KBM-7 (cell line): ENCODE results near the gene KRTAP21-3.
"Not testable (repeated sequence)": the region's sequence is repeated elsewhere in the genome, so short reads cannot be mapped to it uniquely, and the experiment has no call there.

ENCODE experiments used
- DNase-seq: peaks from one replicate; pipeline ENCODE4 v3.0.0-alpha.2; 2015
- in situ Hi-C: fragments of 300-500 bp; cut with MboI; formaldehyde crosslinking; loops from 2 replicates; pipeline ENCODE4 v1.14.3; 2020; ENCODE audit warnings: low sequenced_read_pairs, low pct_unique_long_range_greater_than_20kb, mixed read lengths

KRTAP21-3 gene, protein sequence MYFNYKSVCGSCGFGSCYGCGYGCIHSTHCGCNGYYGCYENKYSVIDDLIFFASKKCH

DNA sequence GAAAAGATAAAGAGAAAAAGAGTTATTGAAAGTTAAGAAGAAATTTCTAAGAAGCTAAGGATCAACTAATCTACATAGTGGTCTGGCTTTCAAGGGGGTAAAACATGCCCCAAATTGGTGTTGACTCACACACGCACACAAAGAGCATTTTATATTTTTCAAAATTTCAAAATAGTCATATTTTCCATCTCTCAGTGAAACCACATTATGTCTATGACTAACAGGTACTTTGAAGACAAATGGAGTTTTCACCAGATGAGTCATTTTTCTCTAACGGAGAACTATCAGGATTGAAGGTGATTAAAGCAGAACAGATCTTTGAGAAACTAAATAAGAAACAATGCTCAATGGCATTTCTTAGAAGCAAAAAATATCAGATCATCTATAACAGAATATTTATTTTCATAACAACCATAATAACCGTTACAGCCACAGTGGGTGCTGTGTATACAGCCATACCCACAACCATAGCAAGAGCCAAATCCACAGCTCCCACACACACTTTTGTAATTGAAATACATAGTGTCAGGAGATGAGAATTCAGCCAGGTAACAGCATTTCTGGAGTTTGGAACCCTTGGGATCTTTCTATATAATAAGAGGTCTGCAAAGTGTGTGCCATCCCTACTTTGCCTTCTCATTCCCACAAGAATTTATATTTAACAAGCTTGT lies at the start of gene KRTAP21-3:
TSS of gene KRTAP21-3 (minus strand) at position 539 of the 671 bp plus-strand sequence. CDS start at position 521, 18 bp downstream.
- in situ Hi-C loops, result no loop called here
- DNase-seq, result no peak

DNA sequence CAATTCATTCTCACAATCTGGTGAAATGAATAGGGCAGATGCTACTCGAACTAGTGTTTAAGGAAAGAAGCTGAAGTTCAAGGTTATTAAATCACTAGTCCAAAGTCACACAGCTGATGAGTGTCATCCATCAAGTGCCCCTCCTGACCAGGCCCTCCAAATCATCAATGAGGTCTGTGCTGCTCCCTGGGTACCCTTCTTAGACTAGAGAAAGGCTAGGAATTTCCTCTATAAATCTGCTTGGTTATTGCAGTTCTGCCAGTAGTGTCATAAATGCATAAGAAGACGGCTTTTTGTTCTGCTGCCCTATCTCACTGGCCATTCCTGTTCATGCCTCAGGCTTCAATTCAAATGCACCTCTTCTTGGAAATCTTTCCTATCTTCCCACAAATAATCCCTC lies 42.2 kb upstream of the KRTAP21-3 start:
- DNase-seq, result no peak
- in situ Hi-C loops, result no loop called here

DNA sequence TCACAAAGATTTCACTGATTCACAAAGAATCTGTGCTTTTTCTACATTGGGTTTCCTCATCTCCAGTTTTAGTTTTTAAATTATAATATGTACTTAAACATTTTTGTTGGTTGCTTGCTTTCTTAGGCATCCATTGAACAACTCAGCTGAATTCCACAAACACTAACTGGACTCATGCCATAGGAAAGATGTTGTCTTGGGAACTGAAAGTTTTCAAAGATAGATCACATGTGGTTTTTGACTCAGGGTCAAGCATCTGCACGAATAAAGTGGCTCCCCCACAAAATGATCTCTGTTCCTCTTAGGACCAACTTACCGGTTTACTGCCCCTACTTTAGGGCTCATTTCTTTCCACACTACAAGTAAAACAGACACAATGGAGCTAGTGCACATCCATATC lies 39.7 kb upstream of the KRTAP21-3 start:
- DNase-seq, result no peak
- in situ Hi-C loops, result no loop called here

DNA sequence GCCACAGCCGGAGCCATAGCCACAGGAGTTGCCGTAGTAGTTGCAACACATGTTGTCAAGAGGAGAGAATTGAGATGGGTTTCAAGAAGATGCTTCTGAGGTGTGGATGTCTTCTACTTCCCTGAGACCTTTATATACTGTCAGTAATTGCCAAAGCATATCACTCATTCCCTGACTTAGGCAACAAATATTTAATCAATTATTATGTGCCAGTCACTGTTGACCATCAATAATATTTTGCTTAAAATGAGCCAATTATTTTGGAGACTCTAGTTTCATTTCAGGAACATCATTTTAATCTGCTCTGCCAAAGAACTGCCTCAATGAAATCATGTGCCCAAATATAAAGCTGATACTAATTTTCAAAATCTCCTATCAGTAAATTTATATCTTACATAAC lies 36.8 kb upstream of the KRTAP21-3 start, which contains the start of gene KRTAP21-1:
TSS of gene KRTAP21-1 (minus strand) at position 101 of the 400 bp plus-strand sequence. CDS start at position 51, 50 bp downstream.
- in situ Hi-C loops, DNase-seq: not testable (repeated sequence)

DNA sequence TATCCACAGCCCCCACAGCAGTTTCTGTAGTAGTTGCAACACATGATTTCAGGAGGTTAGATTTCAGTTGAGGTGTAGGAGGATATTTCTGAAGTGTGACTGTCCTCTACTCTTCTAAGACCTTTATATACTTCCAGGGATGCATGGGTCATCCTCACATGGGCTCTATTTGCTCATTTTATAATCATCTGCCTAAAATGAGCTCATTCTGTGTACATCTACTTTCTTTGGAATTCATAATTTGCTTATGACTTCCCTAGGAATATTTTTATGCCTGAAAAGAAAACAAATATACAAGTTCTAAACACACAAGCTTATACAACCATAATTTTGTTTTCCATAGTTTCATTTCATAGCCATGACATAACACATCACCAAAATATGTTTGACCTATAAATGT lies 28.6 kb upstream of the KRTAP21-3 start, which contains the start of gene KRTAP21-2:
TSS of gene KRTAP21-2 (minus strand) at position 101 of the 400 bp plus-strand sequence. CDS start at position 44, 57 bp downstream.
- in situ Hi-C loops, result no loop called here
- DNase-seq, result no peak

DNA sequence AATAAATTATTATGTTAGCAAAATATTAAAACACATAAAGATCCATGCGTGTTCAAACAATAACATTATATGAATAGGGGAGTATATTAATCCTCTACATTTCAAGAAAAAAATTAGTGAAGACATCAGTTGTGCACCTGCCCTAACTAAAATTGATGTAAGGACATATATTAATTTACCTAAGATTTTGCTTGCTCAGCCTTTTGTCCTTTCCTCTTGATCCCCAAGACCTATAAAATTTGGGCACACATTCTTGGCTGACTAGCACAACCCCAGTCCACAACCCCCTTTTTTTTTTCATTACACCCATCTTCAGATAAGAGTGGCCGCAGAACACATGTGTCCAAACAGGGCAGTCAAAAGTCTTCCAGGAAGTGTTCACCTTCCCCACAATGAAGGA lies 21.9 kb upstream of the KRTAP21-3 start:
- no peak for DNase-seq
- in situ Hi-C loops, result no loop called here

DNA sequence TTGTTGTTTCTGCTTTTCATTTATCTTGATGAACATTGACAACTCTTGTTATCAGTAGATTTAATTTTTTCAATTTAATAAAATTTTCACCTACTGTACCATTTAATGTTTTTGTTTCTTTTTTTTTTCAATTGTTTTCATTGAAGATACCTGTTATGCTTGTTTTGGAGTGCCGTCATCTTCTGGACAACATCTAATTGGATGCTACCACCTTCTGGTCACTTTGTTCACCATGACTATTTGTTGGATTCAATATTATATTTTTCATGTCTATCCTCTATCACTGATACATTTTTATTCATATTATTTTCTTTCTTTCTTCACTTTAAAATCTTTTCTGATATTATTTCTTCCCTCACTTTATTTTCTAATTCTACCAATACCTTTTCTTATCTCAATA lies 14.4 kb upstream of the KRTAP21-3 start:
- in situ Hi-C loops, result no loop called here

DNA sequence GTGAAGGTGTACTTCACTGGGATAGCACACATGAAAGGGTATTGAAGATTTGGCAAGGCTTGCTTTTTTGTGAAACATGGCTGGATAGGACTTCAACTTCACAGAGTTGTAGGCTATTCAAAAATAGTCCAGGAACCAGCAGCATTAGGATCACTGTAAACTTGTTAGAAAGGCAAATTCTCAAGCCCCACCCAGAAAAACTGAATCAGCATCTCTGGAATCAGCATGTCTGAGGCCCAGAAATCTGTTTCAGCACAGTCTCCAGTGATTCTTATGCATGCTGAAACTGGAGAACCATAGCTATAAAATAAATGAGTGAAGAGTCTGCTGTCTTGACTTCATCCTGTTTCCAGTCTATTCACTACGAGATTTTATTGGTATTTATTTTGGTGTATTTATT lies 8.1 kb upstream of the KRTAP21-3 start:
- in situ Hi-C loops, result no loop called here
- no peak for DNase-seq

More for the DNA sequence above, 14.4 kb upstream of the KRTAP21-3 start:
- DNase-seq, result no peak

DNA sequence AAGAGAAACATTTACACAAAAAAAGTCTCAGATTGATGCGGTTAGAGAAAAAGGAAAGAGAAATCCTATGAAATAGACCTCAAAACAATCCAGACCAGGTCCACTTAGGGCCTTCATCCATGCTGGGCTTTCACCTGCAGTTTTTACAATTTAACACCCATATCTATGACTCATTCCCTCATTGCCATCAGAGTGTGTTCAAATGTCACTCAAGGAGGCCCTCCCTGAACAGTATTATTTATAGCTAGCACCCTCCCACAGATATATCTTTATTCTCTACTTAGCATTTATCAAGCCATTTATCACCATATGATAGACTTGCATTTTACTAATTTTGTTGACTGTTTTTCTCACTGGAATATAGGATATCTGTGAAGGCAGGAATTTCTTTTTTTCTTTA lies 824 bp upstream of the KRTAP21-3 start:
- in situ Hi-C loops, result no loop called here
- DNase-seq, result no peak

DNA sequence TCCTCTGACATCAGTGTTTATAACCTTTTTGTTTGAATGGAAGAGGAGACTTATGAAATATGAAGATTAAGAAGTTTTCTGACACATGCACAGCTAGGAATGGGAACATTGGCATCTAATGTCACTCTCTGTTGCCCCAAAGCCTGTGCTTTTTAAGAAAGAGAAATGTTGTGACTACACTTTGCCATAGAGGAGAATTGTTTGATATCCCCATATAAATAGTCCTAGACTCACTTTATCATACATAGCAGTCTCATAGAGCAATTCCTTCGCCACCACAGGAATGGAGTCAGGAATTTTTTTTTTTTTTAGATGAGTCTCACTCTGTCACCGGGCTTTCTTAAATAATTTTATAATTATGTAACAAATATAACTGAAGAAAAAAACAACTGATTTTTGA lies 1.5 kb downstream of the KRTAP21-3 start:
- in situ Hi-C loops, result no loop called here

DNA sequence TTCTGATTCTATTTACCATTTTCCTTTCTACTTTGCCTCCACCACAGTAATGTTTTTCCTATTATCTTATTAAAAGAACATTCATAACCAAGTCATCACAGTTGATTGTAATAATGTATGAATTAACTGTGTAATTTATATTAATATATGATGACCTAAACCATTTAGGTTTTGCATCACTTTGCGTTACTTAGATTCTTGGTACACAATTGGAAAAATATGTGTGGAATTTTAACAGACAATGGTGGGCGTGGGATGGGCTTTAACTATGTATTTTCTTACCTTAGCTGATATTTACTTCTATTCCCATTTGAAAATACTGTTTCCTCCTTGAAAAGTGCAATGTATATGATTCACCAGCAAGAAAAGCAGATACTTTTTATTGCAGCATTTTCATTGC lies 3.6 kb downstream of the KRTAP21-3 start:
- no peak for DNase-seq
- in situ Hi-C loops, result no loop called here

More for the DNA sequence above, 1.5 kb downstream of the KRTAP21-3 start:
- DNase-seq, result no peak

DNA sequence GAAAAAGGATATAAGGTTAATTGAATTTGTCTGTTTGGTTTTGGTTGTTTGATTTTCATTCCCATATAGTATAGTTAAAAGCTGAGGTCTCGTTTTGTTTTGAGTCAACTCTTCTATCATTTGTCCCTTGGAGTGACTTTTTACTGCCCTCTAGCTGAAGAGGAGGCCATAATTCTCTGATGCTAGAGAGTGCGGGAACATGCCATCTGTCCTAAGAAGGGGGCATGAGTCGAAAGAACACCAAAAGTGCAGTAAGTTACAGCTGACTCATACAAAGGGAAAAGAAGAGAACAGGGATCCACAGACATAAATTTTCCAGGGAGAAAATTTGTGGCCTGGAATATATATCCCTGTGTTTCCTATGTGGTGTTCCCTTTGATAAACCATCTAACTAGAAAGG lies 4.1 kb downstream of the KRTAP21-3 start:
- no peak for DNase-seq
- in situ Hi-C loops, result no loop called here

DNA sequence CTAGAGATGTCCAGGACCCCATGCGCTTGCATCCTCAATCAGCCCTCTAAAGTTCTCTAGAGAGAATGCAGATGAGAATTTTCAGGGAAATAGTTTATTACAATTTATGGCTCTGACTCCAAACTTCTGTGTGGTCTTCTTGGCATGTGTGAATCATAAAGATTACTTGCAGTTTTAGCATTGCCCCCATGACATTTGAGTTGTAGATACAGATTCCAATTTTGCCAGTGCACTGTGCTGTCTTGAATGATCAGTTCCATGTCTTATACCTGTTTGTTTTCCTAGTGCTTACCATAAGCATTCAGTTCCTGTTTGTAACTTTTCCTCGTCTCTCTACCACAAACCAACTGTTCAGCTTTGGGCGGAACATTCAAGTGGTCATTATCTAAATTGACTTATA lies 4.8 kb downstream of the KRTAP21-3 start:
- in situ Hi-C loops, result no loop called here
- DNase-seq, result no peak

DNA sequence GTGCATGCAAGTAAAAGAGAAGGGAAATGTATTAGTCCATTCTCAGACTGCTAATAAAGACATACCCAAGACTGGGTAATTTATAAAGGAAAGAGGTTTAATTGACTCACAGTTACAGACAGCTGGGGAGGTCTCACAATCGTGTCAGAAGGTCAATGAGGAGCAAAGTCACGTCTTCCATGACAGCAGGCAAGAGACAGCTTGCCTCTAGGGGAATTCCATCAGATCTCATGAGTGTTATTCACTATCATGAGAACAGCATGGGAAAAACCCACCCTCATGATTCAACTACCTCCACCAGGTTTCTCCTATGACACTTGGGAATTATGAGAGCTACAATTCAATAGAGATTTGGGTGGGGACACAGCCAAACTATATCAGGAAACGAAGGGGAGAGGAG lies 8.1 kb downstream of the KRTAP21-3 start:
- no peak for DNase-seq
- in situ Hi-C loops, result no loop called here

DNA sequence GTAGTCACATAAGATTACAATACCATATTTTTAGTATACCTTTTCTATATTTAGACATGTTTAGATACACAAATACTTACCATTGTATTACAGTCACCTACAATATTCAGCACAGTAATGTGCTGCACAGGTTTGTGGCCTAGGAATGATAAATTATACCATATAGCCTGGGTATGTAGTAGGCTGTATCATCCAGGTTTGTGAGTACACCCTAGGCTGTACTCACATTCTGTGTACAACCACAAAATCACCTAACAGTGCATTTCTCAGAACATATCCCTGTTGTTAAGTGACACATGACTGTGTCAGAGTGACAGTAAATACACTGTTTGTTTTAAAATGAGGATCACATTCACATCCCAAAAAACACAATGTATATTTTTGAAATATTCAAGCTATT lies 11.2 kb downstream of the KRTAP21-3 start:
- in situ Hi-C loops, result no loop called here
- no peak for DNase-seq

DNA sequence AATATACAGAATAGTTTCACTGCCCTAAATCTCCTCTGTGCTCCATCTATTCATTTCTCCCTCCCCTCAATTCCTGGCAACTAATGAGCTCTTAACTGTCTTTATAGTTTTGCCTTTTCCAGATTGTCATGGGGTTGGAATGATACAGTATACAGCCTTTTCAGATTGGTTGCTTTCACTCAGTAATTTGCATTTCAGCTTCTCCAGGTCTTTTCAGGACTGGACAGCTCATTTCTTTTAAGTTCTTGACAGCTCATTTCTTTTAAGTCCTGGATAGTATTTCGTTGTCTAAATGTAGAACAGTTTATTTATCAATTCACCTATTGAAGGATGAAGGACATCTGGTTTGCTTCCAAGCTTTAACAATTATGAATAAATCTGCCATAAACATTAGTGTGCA lies 22.6 kb downstream of the KRTAP21-3 start:
- in situ Hi-C loops, result no loop called here
- no peak for DNase-seq

DNA sequence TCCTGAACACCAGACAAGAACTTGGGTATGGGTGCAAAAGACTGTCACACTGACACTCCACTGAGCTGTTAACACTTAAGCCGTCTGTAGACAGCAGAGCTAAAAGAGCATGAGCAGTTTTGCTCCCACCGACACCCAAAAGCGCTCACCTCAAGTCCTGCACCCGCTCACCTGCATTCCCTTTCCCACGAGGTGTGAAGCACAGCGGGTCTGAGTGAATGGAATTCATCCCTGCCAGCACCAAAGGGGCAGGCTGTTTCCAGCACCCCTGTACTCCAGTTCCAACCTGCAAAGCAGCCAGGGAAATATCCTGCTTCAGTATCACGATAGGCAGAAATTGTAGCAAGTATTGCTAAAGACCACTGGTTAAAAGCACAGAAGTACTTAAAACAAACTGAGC lies 28.8 kb downstream of the KRTAP21-3 start:
- no peak for DNase-seq
- in situ Hi-C loops, result no loop called here

DNA sequence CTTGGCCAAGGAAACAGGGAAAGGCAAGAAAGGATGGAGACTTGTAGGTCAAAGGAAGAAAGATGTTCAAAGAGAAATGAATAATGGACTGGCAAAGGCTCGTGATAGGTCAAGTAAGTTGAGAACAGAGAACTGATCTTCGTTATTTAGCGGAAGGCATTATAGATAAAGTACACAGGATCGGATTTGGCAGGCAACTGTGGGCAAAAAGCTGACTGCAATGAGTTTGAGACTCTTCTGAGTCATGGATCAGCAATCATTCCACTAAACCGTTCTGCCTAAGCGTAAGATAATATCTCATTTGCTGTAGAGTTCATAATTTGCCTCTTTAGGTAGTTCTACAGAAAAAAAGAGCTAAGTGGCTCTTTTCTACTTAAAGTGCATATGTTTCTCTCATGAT lies 34.1 kb downstream of the KRTAP21-3 start:
- no peak for DNase-seq
- in situ Hi-C loops, result no loop called here

DNA sequence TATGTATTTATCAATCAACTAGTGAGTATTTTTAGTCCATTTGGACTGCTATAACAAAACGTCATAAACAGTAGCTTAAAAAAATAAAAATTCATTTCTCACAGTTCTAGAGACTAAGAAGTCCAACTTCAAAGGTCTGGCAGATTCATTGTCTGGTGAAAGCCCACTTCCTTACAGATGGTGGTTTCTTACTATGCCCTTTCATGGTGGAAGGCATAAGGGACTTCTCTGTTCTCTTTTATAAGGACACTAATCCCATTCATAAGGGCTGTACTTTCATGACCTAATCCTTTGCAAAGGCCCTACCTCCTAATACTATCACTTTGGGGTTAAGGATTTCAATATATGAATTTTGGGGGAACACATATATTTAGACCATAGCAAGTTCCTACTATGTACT lies 38.0 kb downstream of the KRTAP21-3 start:
- no peak for DNase-seq
- in situ Hi-C loops, result no loop called here

DNA sequence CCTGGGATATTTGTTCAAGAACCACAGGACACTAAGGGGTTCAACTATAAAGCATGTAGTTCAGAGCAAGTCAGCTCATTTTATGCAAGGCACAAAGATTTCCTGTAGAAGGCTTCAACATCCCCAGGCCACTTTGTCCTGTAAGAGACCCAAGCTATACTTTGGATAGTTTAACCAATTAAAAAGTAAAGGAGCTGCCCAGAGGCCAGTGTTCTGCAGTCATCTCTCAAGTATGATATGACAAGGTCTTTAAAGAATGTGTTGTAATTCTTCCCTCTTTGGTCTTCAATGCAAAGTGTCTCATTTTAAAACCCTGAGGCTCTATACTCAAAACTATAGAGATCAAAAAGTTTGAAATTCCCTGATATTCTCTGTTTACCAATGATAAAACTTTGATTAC lies 41.8 kb downstream of the KRTAP21-3 start:
- DNase-seq, result no peak
- in situ Hi-C loops, result no loop called here

DNA sequence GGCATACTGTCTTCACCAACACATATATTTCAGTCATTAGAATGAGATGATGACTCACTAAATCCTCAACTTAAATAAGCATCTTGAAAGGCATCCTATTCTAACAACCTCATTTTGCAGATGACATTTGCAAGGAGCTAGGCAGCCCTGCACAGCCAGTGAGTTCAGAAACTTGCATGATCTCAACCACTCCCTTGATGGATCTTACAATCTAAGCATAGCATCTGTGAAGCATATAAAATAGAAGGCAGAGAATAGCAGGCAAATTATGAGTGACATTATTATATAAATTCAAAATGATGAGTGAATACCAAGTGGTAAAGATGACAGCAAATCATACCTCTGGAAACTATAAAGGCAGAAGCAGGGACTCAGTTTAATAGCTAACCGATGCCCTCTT lies 44.3 kb downstream of the KRTAP21-3 start:
- in situ Hi-C loops, result no loop called here
- no peak for DNase-seq
